HCT116 (cell line): ENCODE data around the gene CD44.

ENCODE experiments used
- EGR1 ChIP-seq: IDR thresholded peaks from 2 replicates; pipeline ENCODE4 v1.6.1; 2012; ENCODE audit warnings: low read depth
- EZH2 ChIP-seq: fragments of 200-600 bp; sonication (generic); IDR thresholded peaks from 2 replicates; pipeline ENCODE4 v1.6.1; 2017; ENCODE audit warnings: antibody characterized with exemption, mixed run types
- EZH2phosphoT487 ChIP-seq: fragments of 200-600 bp; IDR thresholded peaks from 2 replicates; pipeline ENCODE4 v1.6.1; 2018; ENCODE audit warnings: antibody characterized with exemption, borderline replicate concordance
- POLR2AphosphoS5 ChIP-seq: IDR thresholded peaks from 2 replicates; pipeline ENCODE4 v1.6.1; 2011; ENCODE audit warnings: mild to moderate bottlenecking, low read depth, low read length, moderate library complexity
- RAD21 ChIP-seq: IDR thresholded peaks from 2 replicates; pipeline ENCODE4 v1.6.1; 2012; ENCODE audit warnings: low read depth, mild to moderate bottlenecking
- SIN3A ChIP-seq: IDR thresholded peaks from 2 replicates; pipeline ENCODE4 v1.6.1; 2012; ENCODE audit warnings: low read depth
- TF ChIP-seq, protein P1 (sequence below), 3 experiments: fragments of 200-600 bp in 1 of 3; sonication (generic) in 1 of 3; IDR thresholded peaks in 2 of 3; conservative IDR thresholded peaks in 1 of 3; 2 replicates each; pipeline ENCODE4 v1.5.1; 2012 to 2017; ENCODE audit warnings: low read depth in 2 of 3, low read length in 2 of 3, antibody characterized with exemption in 1 of 3, borderline replicate concordance in 1 of 3, control low read depth in 1 of 3, mild to moderate bottlenecking in 1 of 3, mixed read lengths in 1 of 3, mixed run types in 1 of 3, moderate library complexity in 1 of 3; ENCODE audit not compliant: insufficient read depth in 1 of 3

DNA sequence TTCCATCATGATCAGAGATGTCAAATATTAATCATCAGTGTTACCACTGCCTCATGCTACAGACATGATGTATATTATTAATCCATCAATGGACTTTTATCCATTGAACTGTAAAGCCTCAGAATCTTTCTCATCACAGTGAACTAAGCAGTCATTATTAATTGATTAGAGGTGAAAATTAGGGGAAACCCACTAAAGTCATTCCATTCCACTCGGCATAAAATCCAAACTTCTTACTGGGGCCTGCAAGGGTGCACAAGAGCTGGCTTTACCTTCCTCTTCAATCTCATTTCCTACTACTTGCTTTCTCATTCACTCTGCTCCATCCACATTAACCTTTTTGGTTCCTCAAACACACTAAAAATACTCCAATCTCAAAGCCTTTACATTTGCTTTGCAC is 7.9 kb upstream of the CD44 start:
- TF ChIP-seq, protein P1, sequence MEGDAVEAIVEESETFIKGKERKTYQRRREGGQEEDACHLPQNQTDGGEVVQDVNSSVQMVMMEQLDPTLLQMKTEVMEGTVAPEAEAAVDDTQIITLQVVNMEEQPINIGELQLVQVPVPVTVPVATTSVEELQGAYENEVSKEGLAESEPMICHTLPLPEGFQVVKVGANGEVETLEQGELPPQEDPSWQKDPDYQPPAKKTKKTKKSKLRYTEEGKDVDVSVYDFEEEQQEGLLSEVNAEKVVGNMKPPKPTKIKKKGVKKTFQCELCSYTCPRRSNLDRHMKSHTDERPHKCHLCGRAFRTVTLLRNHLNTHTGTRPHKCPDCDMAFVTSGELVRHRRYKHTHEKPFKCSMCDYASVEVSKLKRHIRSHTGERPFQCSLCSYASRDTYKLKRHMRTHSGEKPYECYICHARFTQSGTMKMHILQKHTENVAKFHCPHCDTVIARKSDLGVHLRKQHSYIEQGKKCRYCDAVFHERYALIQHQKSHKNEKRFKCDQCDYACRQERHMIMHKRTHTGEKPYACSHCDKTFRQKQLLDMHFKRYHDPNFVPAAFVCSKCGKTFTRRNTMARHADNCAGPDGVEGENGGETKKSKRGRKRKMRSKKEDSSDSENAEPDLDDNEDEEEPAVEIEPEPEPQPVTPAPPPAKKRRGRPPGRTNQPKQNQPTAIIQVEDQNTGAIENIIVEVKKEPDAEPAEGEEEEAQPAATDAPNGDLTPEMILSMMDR (IDR thresholded peaks at IDR 0.05 in 2 of 3, conservative IDR thresholded peaks at IDR 0.05 in 1 of 3; ENCODE audit: borderline replicate concordance in 1 of 3, insufficient read depth in 1 of 3, low read depth in 2 of 3, low read length in 2 of 3), result no peak
- TF ChIP-seq RAD21 (no peak), EGR1 (no peak), POLR2AphosphoS5 (no peak), EZH2phosphoT487 (no peak), SIN3A (no peak), EZH2 (no peak)
